Measurements from ENCODE around the gene NR6A1.

GRCh38 chr9:124481115-124481514 lies 290.0 kb downstream of the NR6A1 start:
- TF ChIP-seq EZH2 (IDR thresholded peaks at IDR 0.05) (no peak), POLR2AphosphoS5 (IDR thresholded peaks at IDR 0.05; ENCODE audit: borderline replicate concordance, low read depth, low read length) (no peak)
